HPDE6-E6E7 (cell line): ENCODE data around the gene TBC1D1.
"Not testable (repeated sequence)": the region's sequence is repeated elsewhere in the genome, so short reads cannot be mapped to it uniquely, and the experiment has no call there.

Source experiments
- DNase-seq: peaks from one replicate; pipeline ENCODE4 v3.0.0; 2011; ENCODE audit warnings: missing footprints; ENCODE audit errors: extremely low spot score

Gene TBC1D1

DNA sequence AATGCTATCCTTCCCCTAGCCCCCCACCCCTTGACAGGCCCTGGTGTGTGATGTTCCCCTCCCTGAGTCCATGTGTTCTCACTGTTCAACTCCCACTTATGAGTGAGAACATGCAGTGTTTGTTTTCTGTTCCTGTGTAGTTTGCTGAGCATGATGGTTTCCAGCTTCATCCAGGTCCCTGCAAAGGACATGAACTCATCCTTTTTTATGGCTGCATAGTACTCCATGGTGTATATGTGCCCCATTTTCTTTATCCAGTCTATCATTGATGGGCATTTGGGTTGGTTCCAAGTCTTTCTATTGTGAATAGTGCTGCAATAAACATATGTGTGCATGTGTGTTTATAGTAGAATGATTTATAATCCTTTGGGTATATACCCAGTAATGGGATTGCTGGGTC, 32.2 kb downstream of the TBC1D1 start:
- not testable (repeated sequence) for DNase-seq

DNA sequence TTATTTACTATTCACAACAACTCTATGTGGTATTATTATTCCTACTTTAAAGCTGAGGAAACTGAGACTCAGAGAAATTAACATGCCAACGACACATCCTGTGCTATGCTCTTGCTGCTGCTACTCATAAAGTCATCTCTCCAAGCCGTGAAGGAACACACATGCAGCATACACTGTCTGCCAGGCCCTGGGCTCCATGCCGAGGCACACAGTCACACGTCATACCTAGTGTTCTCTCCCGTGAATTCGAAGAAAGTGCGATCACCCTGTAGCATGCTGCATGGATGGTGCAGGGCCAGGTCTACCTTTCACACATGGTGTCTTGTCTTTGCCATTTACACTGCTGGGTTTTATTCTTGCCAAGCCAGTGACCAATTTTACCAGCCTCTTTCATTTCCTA, 34.1 kb downstream of the TBC1D1 start:
- DNase-seq: no peak

DNA sequence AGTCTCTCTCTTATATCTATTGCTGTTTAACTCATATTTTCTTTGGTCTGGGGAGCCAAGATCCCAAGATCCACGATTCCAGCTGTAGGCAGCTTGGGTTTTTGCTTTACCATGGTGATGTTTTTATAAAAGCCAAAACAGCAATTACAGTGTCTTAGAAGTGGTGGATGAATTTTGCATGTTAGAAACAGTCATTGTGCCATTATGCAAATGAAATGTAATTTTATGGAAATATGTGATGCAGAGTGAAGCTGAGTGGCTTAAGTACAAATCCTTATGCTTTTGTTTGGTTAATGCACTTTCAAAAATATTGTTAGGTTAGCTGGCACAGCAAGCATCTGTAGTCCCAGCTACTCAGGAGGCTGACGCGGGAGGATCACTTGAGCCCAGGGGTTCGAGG, 36.5 kb downstream of the TBC1D1 start:
- DNase-seq: no peak

GRCh38 chr4:37928426-37929416, 37.8 kb downstream of the TBC1D1 start:
- DNase-seq: no peak

DNA sequence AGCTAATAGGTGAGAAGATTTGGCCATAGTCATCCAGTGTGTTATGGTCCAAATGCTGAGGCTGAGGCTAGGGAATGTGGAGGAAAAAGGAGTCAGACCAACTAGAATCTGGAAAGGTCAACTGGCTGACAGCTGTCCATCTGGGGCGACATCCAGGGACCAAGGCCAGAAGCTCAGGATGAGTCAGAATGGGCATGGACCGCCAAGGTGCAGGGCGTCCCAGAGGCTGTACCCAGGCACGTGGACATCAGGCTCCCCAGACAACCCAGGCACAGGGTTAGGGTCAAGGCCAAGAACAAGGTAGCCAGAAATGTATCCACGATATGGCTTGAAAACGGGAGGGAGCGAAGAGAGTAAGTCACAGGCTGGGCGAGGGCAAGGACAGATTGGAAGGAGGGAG, 43.2 kb downstream of the TBC1D1 start:
- DNase-seq: no peak

GRCh38 chr4:37934609-37935008, 43.7 kb downstream of the TBC1D1 start:
- DNase-seq: no peak

DNA sequence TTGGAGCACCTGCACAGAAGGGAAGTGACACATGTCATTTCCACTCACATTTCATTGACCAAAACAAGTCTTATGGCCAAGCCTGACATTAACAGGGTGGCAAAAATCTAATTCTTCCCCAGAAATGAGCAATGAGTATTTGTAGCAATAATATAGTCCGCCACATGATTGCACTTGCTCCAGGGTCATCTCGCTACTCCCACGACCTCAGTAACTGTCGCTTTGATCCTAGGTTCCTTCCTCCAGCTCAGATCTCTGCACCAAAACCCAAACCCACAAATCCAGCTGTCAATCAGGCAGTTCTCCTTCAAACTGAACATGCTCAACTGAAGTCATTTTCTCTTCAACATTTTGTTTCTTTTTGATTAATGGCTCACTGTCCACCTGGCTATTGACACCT, 44.1 kb downstream of the TBC1D1 start:
- DNase-seq: no peak

- no peak for DNase-seq
Measured at GRCh38 chr4:37936889-37937498, 46.1 kb downstream of the TBC1D1 start.

GRCh38 chr4:37938208-37938607, 47.3 kb downstream of the TBC1D1 start:
- no peak for DNase-seq

DNA sequence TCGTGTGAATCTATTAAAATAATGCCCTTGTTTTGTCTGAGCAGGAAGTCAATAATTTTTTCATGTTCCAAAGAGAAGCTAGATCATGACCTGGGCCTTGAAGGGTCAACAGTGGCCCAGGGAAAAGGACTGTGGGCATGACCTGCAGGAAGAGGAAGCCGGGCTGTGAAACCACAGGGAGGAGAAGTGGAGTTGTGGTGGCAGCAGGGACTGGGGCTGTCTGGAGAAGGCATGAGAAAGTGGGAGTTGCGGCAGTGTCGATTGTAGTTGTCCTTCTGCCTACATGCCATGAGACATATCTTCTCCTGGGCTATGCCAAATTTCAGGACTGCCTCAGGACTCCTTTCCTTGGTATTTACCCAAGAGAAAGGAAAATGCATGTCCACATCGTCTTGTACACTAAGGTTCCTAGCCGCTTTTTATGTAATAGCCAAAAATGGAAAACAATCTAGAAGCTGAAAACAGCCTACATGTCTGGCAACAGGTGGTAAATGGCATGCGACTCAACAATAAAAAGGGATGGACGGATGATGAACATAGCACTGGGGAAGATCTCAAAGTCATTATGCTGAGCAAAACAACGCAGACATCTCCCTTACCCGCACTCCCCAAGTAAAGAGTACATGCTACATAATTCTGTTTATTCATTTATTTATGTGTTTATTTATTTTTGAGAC, 55.8 kb downstream of the TBC1D1 start:
- DNase-seq: no peak

GRCh38 chr4:37948542-37948941, 57.7 kb downstream of the TBC1D1 start:
- DNase-seq: no peak

GRCh38 chr4:37949636-37950426, 58.9 kb downstream of the TBC1D1 start:
- no peak for DNase-seq

- no peak for DNase-seq
Measured at GRCh38 chr4:37951461-37952352, 60.8 kb downstream of the TBC1D1 start.

DNA sequence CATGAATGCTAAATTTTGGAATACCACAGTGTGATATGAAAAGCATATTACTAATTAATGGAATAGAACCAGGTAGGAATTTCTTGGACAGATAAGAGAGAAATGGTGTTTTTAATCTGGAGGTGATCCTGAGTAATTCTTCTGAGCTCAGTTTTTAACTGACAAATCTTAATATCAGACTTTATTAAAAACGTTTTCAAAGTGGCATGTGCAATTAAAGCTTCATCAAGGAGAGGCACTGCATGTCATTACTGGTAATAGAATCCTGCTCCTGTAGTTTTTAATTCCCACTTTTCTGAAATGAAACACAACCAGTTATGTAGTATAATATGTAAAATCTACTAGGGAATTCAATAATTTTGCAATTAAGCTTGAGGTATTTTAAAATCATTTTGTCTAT, 62.3 kb downstream of the TBC1D1 start:
- no peak for DNase-seq

DNA sequence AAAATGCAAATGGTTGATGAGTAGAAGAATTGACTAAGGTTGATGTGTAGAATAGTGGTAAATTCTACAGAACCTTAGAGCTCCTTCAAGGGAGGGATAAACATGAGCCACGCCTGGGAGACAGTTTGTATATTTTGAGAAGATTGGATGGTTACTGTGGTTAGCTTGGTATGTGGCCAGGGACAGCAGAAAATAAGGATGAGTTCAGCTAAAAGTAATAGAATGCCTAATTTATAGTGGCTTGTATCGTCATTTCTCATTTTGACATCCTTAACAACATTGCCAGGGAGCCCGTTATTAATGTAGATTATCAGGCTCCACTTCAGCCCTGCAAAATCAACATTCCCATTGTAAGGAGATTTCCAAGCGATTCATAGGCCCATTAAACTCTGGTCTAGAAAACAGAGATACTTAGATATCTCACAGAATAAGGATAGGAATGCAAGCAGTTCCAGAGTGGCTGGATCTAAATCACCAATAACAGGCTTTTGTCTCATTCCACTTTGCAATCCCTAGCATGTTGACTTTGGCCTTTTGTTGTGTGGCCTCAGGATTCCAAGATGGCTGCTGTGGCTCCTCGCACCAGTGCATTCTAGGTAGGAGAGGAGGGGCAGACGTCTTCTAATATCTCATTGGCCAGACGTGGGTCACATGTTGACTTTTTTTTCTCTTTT, 62.9 kb downstream of the TBC1D1 start:
- no peak for DNase-seq

DNA sequence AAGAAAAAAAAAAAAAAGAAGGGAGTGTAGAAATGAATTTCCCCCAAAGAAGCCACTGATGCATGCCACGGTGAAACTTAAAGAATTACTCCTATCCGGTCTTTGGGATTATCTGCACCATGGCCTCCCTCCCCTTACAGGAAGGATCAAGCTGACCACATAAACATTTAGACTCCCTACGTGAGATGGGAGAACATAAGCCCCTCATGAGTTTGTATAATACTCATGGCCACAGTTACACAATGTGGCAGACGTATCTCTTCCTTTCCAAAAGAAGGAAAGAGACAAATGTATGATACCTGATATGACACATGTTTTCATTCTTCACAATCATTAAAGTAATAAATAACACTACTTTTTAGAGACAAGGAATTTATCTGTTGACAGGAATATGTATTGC, 66.1 kb downstream of the TBC1D1 start:
- no peak for DNase-seq

DNA sequence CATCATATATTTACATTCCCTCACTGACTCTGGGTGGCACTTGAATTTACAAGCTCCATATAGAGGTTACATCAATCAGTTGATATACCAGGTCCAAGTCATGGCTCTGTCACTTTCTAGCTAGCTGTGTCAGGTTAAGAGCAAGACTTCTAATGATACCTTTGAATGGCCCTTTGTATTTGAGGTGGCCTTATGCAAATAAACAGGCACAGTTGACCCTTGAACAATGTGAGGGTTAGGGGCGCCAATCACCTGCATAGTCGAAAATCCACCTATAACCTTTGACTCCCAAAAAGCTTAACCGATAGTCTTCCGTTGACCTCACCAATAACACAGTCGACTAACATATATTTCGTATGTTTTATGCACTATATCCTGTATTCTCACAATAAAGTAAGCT, 68.0 kb downstream of the TBC1D1 start:
- no peak for DNase-seq

- DNase-seq: no peak
Measured at GRCh38 chr4:37960098-37960497, 69.2 kb downstream of the TBC1D1 start, which contains the start of gene PTTG2. PTTG2 (plus strand) TSS chr4:37960398; CDS start chr4:37960435, 37 bp downstream.

- no peak for DNase-seq
Measured at GRCh38 chr4:37960679-37961450, 70.0 kb downstream of the TBC1D1 start.
